Cardiac fibroblast (primary cell): ENCODE results near the gene CREB3L4.

ENCODE experiments used
- DNase-seq, 2 donors: peaks; one replicate each; pipeline versions ENCODE4 v3.0.0 to v3.0.0-alpha.2; 2010; ENCODE audit warnings: low read depth in 2 of 2
- H3K4me3 ChIP-seq, 2 donors: replicated peaks in 1 of 2; 1 replicate in 1 of 2; 2 replicates in 1 of 2; pipeline ENCODE4 v1.5.1; 2011; ENCODE audit warnings: low read depth in 2 of 2, low read length in 2 of 2, mild to moderate bottlenecking in 2 of 2, moderate library complexity in 1 of 2
- TF ChIP-seq, protein P1 (sequence below): IDR thresholded peaks from one replicate; pipeline ENCODE4 v1.5.1; 2011; ENCODE audit warnings: low read depth, mild to moderate bottlenecking, low read length, inconsistent platforms

The CREB3L4 gene

DNA sequence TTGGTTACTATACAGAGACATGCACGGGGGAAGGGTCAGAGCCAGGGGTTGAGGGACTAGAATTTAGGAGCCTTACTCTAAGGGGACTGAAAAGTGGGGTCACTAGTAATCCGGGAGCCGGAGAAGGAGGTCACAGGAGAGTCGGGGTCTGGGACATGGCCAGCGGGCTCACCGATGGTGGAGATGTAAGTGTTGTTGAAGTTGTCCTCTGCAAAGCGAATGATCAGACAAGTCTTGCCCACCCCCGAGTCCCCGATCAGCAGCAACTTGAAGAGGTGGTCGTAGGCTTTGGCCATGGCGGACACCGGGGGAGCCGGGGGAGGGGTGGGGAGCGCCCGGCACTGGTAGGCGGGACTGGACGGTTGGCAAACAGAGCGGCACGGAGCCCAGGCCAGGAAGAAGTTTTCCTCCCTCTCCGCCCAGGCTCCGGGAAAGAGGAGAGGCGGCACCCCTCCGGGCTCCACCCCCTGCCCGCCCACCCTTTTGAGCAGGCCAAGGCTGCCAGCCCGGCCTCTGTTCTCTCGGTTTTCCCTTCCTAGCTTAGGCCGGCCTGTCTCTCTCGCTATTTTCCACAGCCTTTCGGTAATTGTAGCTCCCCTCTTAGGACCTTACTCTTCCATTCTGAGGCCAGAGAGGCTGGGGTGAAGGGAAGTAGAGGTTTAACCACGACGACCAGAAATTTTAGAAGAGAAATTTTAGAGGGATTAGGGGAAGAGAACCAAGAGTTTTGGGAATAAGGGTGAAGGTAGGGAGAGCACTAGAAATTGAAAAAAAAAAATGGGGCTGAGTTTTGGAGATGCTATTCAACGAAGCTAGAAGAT lies 18.4 kb downstream of the CREB3L4 start, which contains the start of gene RAB13:
Gene RAB13 (minus strand): TSS at position 399 of the 821 bp plus-strand sequence. CDS start 103 bp downstream, at position 296.
- H3K4me3 ChIP-seq = peak within 1 kb of the TSS; percentile 72 to 89
- peak; percentile 87 to 92 for DNase-seq

DNA sequence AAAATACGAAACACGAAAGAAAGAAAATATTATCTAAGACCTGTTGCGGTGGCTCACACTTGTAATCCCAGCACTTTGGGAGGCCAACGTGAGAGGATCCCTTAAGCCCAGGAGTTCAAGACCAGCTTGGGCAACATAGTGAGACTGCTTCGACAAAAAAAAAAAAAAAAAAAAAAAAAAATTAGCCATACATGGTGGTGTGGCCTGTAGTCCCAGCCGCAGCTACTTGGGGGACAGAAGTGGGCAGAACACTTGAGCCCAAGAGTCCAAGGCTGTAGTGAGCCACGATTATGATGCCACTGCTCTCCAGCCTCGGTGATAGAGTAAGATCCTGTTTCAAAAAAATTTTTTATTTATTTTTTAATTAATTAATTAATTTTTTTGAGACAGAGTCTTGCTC lies 19.9 kb downstream of the CREB3L4 start:
- no peak for DNase-seq
- TF ChIP-seq, protein P1, sequence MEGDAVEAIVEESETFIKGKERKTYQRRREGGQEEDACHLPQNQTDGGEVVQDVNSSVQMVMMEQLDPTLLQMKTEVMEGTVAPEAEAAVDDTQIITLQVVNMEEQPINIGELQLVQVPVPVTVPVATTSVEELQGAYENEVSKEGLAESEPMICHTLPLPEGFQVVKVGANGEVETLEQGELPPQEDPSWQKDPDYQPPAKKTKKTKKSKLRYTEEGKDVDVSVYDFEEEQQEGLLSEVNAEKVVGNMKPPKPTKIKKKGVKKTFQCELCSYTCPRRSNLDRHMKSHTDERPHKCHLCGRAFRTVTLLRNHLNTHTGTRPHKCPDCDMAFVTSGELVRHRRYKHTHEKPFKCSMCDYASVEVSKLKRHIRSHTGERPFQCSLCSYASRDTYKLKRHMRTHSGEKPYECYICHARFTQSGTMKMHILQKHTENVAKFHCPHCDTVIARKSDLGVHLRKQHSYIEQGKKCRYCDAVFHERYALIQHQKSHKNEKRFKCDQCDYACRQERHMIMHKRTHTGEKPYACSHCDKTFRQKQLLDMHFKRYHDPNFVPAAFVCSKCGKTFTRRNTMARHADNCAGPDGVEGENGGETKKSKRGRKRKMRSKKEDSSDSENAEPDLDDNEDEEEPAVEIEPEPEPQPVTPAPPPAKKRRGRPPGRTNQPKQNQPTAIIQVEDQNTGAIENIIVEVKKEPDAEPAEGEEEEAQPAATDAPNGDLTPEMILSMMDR = no peak
- no peak overlapping the region for H3K4me3 ChIP-seq

More for the DNA sequence above, 18.4 kb downstream of the CREB3L4 start, which contains the start of gene RAB13:
- TF ChIP-seq, protein P1 = no peak

DNA sequence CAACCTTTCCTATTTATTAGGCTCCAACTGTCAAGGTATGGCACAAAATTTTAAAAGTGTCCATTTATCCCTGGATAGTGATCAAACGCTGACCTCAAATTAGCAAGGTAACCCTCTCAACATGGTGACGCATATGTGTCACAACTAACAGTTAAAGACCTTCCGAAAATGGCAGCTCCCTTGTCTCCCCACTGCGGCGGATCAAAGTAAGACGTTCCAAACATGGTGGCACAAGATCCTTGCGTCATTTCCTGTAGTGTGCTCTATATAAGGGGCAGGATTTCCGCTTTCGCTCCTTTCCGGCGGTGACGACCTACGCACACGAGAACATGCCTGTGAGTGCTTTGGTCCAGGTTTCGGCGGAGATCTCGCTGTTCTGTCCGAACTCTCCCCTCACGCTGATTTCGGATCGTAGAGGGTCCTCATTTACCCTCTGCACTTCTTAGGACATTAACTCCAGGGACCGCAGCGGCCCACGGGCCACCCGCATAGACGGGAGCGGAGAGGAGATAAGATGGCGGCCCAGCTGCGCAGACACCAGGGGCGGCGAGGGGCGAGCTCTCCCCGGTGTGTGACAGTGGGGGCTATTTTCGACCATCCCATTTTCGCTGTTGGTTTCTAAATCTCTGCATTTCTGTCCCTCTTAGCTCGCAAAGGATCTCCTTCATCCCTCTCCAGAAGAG lies 22.9 kb downstream of the CREB3L4 start, which contains the start of gene RPS27:
Gene RPS27 (plus strand): TSS at position 295 of the 683 bp plus-strand sequence. CDS start 35 bp downstream, at position 330.
- TF ChIP-seq, protein P1 = no peak
- DNase-seq = peak; percentile 99
- peak within 1 kb of the TSS; percentile 79 to 93 for H3K4me3 ChIP-seq

DNA sequence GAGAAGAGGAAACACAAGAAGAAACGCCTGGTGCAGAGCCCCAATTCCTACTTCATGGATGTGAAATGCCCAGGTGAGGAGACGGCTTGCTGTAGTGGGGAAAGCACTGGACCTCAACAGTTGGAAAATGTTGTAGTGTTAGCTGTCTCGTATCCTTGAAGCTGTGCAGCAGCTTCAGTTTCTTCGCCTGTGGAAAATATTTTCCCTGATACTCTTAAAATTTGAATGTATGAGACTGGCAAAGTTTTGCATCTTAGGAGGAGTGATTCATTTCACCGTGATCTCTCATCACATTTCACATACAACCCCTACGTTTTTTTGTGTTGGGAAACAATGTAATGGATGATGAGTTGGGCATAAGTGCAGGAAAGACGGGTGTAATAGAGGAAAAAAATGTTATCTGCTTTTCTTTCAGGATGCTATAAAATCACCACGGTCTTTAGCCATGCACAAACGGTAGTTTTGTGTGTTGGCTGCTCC lies 23.5 kb downstream of the CREB3L4 start:
- TF ChIP-seq, protein P1 = no peak
- peak in 1 of 2 donors; percentile 45 for DNase-seq
- peak overlapping the region; percentile 79 to 93 for H3K4me3 ChIP-seq

DNA sequence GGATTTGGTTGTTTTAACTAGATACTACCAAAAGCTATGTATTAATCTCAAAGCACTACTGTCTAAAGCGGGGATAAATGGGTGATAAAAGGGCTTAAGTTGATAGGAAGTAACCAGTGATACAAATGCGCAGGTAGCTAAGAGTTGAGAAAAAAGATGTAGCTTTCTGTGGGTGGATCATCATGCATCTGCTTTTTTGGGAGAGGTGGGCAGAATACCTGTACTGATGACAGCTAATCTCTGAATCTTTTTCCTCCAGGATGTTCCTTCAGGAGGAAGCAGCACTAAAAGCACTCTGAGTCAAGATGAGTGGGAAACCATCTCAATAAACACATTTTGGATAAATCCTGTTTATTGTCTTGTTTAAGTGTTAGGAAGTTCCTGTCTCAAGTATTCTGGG lies 24.1 kb downstream of the CREB3L4 start:
- TF ChIP-seq, protein P1 = no peak
- H3K4me3 ChIP-seq = peak overlapping the region; percentile 79 to 93
- no peak for DNase-seq

DNA sequence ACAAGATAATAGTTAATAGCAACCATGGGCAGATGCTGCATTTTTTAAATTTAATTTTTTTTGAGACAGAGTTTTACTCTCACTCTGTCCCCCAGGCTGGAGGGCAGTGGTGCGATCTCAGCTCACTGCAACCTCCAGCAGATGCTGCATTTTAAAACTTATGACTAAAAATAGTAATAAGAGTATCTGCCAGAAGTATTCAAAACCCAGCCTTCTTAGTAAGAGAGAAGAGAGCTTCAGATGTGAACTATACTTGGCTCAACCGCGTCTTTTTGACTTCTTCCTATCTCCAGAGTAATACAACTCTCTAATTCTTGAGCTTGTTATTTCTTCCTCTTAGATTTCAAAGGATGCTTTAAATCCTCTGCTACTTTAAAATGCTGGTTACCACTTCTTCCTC lies 27.5 kb downstream of the CREB3L4 start:
- no peak for DNase-seq

More for the DNA sequence above, 27.5 kb downstream of the CREB3L4 start:
- TF ChIP-seq, protein P1 = no peak
- no peak overlapping the region for H3K4me3 ChIP-seq
